H1 (cell line): Measurements from ENCODE around the gene FAM13C.

ENCODE experiments used
- CTCF ChIP-seq, 3 experiments: IDR thresholded peaks; 1 replicate in 2 of 3; 2 replicates in 1 of 3; pipeline versions ENCODE4 v1.5.1 to v1.6.1; 2011; ENCODE audit warnings: low read length in 3 of 3, mild to moderate bottlenecking in 3 of 3, inconsistent platforms in 2 of 3, low read depth in 1 of 3, moderate library complexity in 1 of 3; ENCODE audit not compliant: insufficient read depth in 1 of 3; ENCODE audit errors: control extremely low read depth in 1 of 3
- EP300 ChIP-seq, 2 experiments: IDR thresholded peaks; 1 replicate in 1 of 2; 2 replicates in 1 of 2; pipeline ENCODE4 v1.6.1; 2011 to 2012; ENCODE audit warnings: low read depth in 2 of 2, low read length in 2 of 2, mild to moderate bottlenecking in 2 of 2, borderline replicate concordance in 1 of 2, inconsistent platforms in 1 of 2, moderate library complexity in 1 of 2
- MAFK ChIP-seq: IDR thresholded peaks from 2 replicates; pipeline ENCODE4 v1.6.1; 2012; ENCODE audit warnings: low read depth, mild to moderate bottlenecking, improper control_type of control experiment, low read length
- POLR2A ChIP-seq, 2 experiments: IDR thresholded peaks; 1 replicate in 1 of 2; 2 replicates in 1 of 2; pipeline ENCODE4 v1.6.1; 2011; ENCODE audit warnings: low read depth in 2 of 2, low read length in 2 of 2, mild to moderate bottlenecking in 2 of 2; ENCODE audit errors: control extremely low read depth in 1 of 2
- RAD21 ChIP-seq, 2 experiments: IDR thresholded peaks in 1 of 2; conservative IDR thresholded peaks in 1 of 2; 2 replicates each; pipeline ENCODE4 v1.6.1; 2011; ENCODE audit warnings: low read depth in 2 of 2, low read length in 2 of 2, improper control_type of control experiment in 1 of 2, inconsistent platforms in 1 of 2, mild to moderate bottlenecking in 1 of 2, moderate library complexity in 1 of 2
- SIX5 ChIP-seq: IDR thresholded peaks from 2 replicates; pipeline ENCODE4 v1.6.1; 2011; ENCODE audit warnings: mild to moderate bottlenecking, low read depth, low read length

GRCh38 chr10:59381687-59382086 is 19.3 kb upstream of the FAM13C start:
- TF ChIP-seq CTCF (IDR thresholded peaks at IDR 0.05; ENCODE audit: control extremely low read depth in 1 of 3, insufficient read depth in 1 of 3, low read depth in 1 of 3, low read length in 3 of 3) (no peak), MAFK (no peak), EP300 (IDR thresholded peaks at IDR 0.05; ENCODE audit: borderline replicate concordance in 1 of 2, low read depth in 2 of 2, low read length in 2 of 2) (no peak), SIX5 (no peak), POLR2A (IDR thresholded peaks at IDR 0.05; ENCODE audit: control extremely low read depth in 1 of 2, low read depth in 2 of 2, low read length in 2 of 2) (no peak), RAD21 (IDR thresholded peaks at IDR 0.05 in 1 of 2, conservative IDR thresholded peaks at IDR 0.05 in 1 of 2; ENCODE audit: low read depth in 2 of 2, low read length in 2 of 2) (no peak)
